GM19324 (cell line): Measurements from ENCODE around the gene NCK2.

Experiments
- ATAC-seq: cut with Tn5 transposase; IDR thresholded peaks from one replicate; pipeline ENCODE4 v1.9.1; 2021; ENCODE audit warnings: mild to moderate bottlenecking, moderate library complexity; ENCODE audit not compliant: unreplicated experiment, low FRiP score

NCK2 gene

GRCh38 chr2:105806996-105807395 is 62.3 kb downstream of the NCK2 start:
- no peak for ATAC-seq

- no peak for ATAC-seq
These were observed 63.8 kb downstream of the NCK2 start for GRCh38 chr2:105808423-105809096.

- no peak for ATAC-seq
These were observed 64.4 kb downstream of the NCK2 start for GRCh38 chr2:105809097-105809473.

- ATAC-seq, result no peak
These were observed 65.0 kb downstream of the NCK2 start for GRCh38 chr2:105809723-105810122.

GRCh38 chr2:105812180-105813044 is 67.7 kb downstream of the NCK2 start:
- peak; percentile 84 for ATAC-seq

- ATAC-seq, result no peak
These were observed 68.3 kb downstream of the NCK2 start for GRCh38 chr2:105813045-105813315.

- no peak for ATAC-seq
These were observed 68.7 kb downstream of the NCK2 start for GRCh38 chr2:105813405-105813804.

- no peak for ATAC-seq
These were observed 69.7 kb downstream of the NCK2 start for GRCh38 chr2:105814291-105814940.

- no peak for ATAC-seq
These were observed 70.7 kb downstream of the NCK2 start for GRCh38 chr2:105815401-105815800.

GRCh38 chr2:105820151-105820550 is 75.4 kb downstream of the NCK2 start:
- no peak for ATAC-seq

GRCh38 chr2:105820691-105821090 is 76.0 kb downstream of the NCK2 start:
- no peak for ATAC-seq

GRCh38 chr2:105821428-105822125 is 76.9 kb downstream of the NCK2 start:
- no peak for ATAC-seq

- no peak for ATAC-seq
These were observed 77.5 kb downstream of the NCK2 start for GRCh38 chr2:105822186-105822585.

- ATAC-seq, result no peak
These were observed 79.7 kb downstream of the NCK2 start for GRCh38 chr2:105824446-105824845.

- ATAC-seq, result no peak
These were observed 82.8 kb downstream of the NCK2 start for GRCh38 chr2:105827351-105828096.

GRCh38 chr2:105828558-105828957 is 83.8 kb downstream of the NCK2 start:
- no peak for ATAC-seq

GRCh38 chr2:105834931-105835330 is 90.2 kb downstream of the NCK2 start:
- ATAC-seq, result peak; percentile 69

- ATAC-seq, result no peak
These were observed 91.6 kb downstream of the NCK2 start for GRCh38 chr2:105836341-105836740.

GRCh38 chr2:105836840-105837692 is 92.4 kb downstream of the NCK2 start:
- ATAC-seq, result no peak
